NCI-H1417 (cell line): Measurements from ENCODE around the gene PSMD8.
"Not testable (repeated sequence)": the region's sequence is repeated elsewhere in the genome, so short reads cannot be mapped to it uniquely, and the experiment has no call there.

Experiments
- DNase-seq, 3 experiments: peaks; one replicate each; lab custom pipeline; 2025; lab: John Stamatoyannopoulos, UW

PSMD8 gene

DNA sequence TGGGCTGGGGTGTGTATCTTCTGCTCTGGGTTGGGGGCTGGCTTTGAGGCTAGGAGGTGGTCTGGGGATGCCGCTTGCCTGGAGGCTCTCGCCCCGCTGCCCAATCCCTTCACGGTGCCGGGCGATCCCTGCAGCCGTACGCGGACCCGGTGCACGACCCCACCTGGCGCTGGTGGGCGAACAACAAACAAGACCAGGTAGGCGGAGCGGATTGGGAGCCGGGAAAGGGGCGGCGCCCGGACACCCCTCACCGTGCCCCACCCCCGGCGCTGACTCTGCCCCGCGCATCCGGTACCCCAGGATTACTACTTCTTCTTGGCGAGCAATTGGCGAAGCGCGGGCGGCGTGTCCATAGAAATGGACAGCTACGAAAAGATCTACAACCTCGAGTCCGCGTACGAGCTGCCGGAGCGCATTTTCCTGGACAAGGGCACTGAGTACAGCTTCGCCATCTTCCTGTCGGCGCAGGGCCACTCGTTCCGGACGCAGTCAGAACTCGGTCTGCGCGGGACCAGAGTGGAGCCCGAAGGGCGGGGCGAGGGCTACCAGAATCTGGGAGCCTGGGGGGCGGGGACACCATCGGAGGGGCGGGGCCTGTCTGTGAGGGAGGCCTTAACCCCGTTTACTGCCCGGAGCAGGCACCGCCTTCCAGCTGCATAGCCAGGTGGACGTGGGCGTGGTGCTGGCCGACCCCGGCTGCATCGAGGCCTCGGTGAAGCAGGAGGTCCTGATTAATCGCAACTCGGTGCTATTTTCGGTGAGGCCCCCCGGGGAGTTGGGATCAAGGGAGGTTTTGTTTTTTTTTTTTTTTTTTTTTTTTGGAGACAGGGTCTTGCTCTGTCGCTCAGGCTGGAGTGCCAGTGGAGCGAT, 12.1 kb upstream of the PSMD8 start:
- peak; percentile 76 to 80 (median 77) for DNase-seq

- not testable (repeated sequence) for DNase-seq
Measured at GRCh38 chr19:38362946-38363688, 11.3 kb upstream of the PSMD8 start.

DNA sequence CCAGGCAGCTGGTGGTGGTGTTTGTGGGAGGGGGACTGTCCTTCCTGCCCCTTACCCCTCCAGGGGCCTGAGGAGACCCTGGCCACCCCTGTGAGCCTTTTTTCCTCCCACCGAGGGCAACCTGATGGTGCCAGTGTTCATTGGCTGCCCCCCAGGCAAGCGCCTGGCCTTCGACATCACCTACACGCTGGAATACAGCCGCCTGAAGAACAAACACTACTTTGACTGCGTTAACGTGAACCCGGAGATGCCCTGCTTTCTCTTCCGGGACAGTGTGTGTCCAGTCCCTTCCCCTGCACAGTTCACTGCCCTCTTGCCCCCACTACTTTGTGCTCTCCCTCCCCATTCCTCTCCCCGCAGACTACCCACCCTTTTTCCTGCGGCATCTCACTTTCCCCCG, 7.3 kb upstream of the PSMD8 start:
- no peak for DNase-seq

GRCh38 chr19:38369584-38369983, 4.8 kb upstream of the PSMD8 start:
- no peak for DNase-seq

GRCh38 chr19:38370299-38370698, 4.1 kb upstream of the PSMD8 start:
- DNase-seq: no peak

DNA sequence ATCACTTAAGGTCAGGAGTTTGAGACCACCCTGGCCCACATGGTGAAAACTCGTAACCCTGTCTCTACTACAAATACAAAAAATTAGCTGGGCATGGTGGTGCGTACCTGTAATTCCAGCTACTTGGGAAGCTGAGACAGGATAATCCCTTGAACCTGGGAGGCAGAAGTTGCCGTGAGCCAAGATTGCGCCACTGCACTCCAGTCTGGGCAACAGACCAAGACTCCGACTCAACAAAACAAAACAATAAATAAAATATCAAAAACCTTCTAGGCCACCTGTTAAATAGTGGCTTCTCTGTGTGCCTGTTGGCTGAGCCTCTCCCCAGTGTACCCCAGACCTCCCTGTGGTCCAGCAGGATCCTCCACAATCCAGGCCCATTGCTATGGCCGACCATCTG, 3.3 kb upstream of the PSMD8 start:
- DNase-seq: no peak

DNA sequence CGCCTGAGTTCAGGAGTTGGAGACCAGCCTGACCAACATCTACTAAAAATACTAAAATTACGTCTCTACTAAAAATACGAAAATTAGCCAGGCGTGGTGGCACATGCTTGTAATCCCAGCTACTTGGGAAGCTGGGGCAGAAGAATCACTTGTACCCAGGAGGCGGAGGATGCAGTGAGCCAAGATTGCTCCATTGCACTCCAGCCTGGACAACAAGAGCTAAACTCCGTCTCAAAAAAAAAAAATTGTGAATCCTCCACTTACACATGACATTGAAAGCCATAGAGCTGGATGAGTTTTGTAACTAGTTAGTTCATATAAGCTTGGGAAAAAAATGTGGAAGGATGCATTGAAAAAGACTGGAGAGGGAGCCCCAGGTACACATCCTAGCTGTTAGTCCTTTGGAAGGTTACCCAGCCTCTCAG, 452 bp upstream of the PSMD8 start:
- no peak for DNase-seq

DNA sequence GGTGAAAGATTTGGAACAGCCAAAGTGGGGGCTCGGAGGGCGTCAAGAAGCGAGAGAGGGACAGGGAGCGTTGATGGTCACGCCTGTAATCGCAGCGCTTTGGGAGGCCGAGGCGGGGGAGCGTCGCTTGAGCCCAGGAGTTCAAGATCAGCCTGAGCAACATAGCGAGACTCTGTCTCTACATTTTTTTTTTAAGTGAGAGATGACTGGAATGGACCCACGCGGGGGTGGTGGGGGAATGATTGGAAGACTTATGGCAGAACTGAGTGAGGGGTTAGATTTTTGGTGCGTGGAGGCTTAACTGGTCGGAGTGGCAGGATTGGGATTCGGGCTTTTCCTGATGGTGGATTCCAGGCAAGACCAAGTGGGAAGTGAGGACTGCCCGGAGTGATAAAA, 725 bp downstream of the PSMD8 start:
- peak in 1 of 3 experiments; percentile 27 for DNase-seq

DNA sequence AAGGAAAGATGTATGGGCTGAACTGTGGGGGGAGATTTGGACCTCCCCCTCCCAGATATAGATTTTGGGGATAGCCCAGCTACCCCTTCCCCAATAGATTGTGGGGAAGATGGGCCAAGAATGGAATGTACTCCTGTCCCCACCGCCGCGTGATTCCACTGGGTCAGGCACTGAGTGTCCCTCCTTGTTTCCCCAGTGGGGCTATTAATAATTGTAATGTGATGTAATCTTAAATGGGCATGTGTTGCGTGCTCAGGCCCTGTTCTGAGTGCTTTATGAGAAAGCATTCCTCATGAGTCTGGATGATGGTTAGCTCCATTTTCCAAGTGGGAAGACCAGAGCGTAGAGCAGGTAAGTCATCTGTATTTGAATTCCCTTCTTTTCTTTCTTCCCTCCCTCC, 1.4 kb downstream of the PSMD8 start:
- no peak for DNase-seq

- no peak for DNase-seq
Measured at GRCh38 chr19:38376576-38376975, 2.2 kb downstream of the PSMD8 start.

DNA sequence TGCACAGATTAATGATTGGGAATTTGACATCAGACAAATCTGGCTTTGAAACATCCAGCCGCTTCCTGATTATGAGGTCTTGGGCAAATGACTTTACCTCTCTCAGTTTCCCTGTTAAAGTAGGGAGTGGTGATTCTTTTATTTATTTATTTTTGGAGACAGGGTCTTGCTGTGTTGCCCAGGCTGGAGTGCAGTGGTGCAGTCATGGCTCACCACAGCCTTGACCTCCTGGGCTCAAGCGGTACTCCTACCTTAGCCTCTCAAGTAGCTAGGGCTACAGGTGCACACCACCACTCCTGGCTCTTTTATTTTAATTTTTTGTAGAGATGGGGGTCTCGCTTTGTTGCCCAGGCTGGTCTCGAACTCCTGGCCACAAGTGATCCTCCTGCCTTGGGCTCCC, 2.7 kb downstream of the PSMD8 start:
- no peak for DNase-seq

- DNase-seq: no peak
Measured at GRCh38 chr19:38378866-38379265, 4.5 kb downstream of the PSMD8 start.

DNA sequence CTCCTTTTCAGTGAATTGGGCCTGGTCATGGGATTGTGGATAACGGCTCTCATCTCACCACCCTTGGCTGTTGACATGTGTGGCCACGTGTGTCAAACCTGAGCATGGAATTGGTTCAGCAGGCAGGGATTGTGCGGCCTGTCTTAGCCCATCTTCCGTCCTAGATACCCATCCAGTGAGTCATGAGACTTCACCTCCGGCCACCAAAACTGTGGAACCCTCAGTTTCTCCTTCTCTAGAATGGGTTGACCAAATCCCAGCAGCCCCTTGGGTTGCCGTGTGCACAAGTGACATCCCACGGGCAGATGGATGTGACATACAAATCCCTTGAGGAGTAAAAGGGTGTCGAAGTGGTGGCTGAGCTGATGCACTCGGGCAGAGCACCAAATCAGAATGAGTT, 6.8 kb downstream of the PSMD8 start:
- DNase-seq: no peak

DNA sequence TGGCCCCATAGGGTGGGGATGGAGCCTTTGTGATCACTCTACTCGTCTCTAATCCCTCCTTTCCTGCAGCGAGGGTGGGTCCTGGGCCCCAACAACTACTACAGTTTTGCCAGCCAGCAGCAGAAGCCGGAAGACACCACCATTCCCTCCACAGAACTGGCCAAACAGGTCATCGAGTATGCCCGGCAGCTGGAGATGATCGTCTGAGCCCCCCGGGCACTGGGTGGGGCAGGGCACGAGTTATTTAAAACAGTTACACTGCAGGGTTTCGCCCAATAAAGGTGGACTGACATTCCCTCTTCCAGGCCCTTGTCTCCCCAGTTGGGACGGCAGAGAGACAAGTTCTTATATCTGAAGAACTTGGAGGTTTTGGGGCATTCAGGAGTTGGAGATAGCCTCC, 8.8 kb downstream of the PSMD8 start:
- no peak for DNase-seq

DNA sequence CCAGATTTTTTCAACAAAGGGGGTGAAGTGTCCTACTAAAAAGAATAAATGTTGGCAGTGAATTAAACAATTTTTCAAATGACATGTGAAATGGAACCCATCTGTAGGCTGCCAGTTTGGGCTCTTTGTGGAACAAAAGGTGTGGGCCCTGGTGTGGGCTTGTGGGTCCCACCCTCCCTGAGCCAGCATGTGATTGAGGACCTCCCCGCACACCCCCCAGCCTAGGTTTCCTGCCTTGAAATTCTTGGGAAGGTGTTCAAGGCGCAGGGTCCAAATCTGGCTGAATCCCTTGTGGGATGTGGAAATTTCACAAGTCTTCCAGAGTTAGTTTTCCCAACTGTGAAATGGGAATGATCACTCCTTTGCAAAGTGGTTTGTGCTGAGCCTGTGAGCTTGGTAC, 9.4 kb downstream of the PSMD8 start:
- DNase-seq: no peak

DNA sequence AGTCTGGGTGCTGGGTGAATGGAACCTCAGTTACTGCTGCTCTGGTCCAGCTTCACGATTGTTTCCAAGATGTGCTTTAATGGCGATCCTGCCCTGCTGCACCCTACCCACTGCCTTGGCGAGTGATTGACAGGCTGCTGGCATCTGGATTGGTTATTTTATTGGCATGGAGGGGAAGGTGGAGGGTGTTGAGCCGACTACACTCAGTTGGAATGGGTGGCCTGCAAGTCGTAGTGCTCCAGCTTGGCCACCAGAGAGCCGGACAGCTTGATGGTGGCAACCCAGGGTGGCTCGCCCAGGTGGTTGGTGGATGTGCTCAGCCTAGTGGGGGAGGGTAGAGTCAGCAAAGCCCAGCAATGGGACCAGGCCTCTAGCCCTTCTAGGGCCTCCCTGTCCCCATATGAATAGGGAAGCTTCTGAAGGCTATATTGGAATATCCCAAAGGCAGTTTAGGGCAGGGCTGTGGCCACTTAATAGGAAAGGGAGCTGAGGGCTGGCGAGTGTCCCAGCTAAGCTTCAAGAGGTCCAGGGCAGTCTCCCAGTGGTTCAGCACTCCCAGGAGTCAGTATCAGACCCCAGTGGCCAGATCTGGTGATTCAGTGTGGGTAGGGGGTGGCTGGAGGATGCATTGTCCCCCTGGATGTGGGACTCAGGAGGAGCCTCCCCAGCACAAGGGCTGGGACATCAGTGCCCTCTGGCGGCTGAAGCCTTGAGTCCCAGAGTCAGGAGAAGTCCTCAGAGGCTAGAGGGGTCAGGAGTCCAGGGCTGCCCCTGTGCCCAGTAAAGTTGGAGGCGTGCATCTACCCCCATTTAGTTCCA, 10.0 kb downstream of the PSMD8 start:
- DNase-seq: no peak

GRCh38 chr19:38385057-38385803, 10.9 kb downstream of the PSMD8 start:
- no peak for DNase-seq

DNA sequence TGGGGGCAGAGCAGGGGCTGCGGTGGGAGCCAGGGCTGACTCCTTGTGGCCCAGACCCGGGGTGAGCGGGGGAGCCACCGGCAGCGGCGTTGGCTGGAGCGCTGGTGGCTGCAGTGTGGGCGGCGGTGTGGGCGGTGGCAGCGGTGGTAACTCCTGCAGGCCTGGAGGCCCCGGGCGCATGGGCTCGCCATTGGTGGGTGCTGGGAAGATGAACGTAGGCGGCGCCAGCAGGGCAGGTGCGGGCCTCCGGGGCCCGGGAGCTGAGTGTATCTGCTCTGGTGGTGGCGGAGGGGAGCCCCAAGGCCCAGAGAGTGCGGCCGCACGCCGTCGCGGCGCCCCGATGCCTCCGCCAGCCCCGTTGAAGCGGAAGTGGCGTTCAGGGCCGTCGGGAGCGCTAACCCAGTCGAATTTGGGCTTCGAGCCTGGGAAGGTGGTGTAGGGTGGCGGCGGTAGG, 11.5 kb downstream of the PSMD8 start:
- DNase-seq: no peak

- DNase-seq: no peak
Measured at GRCh38 chr19:38386300-38386970, 12.1 kb downstream of the PSMD8 start.

DNA sequence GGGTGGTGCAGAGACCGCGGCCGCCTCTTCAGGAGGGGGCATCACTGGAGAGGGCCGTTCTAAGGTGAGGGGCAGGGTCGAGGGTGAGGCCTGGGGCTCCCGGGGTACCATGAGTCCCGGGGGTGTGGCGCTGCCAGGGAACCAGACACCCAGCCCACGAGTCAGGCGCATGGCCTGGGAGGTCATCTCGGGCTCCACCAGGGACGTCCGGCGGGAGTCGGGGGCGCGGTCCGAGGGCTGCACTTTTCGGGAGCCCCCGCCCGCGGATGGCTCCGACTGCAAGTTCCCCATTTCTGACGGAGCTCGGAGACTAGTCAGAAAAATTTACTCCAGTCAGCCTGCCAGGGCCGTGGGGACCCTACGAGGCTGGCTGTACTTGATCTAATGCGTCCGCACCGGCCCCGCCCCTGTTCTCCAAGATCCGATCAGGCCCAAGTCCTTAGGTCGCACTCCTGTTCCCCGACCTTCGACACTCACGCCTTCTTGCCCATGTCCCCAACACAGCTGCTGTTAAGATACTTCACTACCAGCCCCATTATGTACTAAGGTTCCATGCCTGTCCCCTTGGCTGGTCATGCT, 12.7 kb downstream of the PSMD8 start:
- no peak for DNase-seq
